ENCODE data around the gene CRLF3.

CRLF3 gene

GRCh38 chr17:30824356-30825145, at the start of gene CRLF3:
Gene CRLF3 (minus strand): TSS chr17:30824692. CDS start chr17:30824651, 41 bp downstream.
- no peaks in the 10 kb centered on the region for H3K36me3 ChIP-seq (ENCODE audit: insufficient read depth, low read length)
- TF ChIP-seq EZH2 (IDR thresholded peaks at IDR 0.05; ENCODE audit: borderline replicate concordance, low read depth, low read length, severe bottlenecking) (no peak), CTCF (IDR thresholded peaks at IDR 0.05; ENCODE audit: borderline replicate concordance, extremely low read depth, low read length, poor library complexity, severe bottlenecking) (peak; percentile 64)
- H3K9ac ChIP-seq (ENCODE audit: low read depth, low read length): peak within 1 kb of the TSS; percentile 90
- peak within 1 kb of the TSS; percentile 97 for H2AFZ ChIP-seq (ENCODE audit: low read depth, low read length)
- H3K4me3 ChIP-seq (ENCODE audit: low read depth in 1 of 2, low read length in 2 of 2): peak within 1 kb of the TSS; percentile 87 to 92
- H3K9me3 ChIP-seq (ENCODE audit: insufficient read depth, low read length, severe bottlenecking): no peaks in the 10 kb centered on the region
- peak within 1 kb of the TSS; percentile 87 for H3K27ac ChIP-seq (ENCODE audit: low read length)
- peaks cover 54% of the 10 kb centered on the region for H3K4me1 ChIP-seq (ENCODE audit: insufficient read depth, low read length)
- H3K79me2 ChIP-seq (ENCODE audit: insufficient read depth, low read length): peaks cover 50% of the 10 kb centered on the region
- DNase-seq (peak; percentile 92), ATAC-seq (ENCODE audit: insufficient read depth, low read depth) (peak; percentile 94)
- peak within 1 kb of the TSS; percentile 79 for H3K4me2 ChIP-seq (ENCODE audit: insufficient read depth, low read length)
- H3K27me3 ChIP-seq (ENCODE audit: insufficient read depth, low read length, poor library complexity): no peaks in the 10 kb centered on the region
- H4K20me1 ChIP-seq (ENCODE audit: insufficient read depth, low read length): peaks cover 5% of the 10 kb centered on the region; the same call in 1 of the 2 replicates

- no peak for ATAC-seq (ENCODE audit: insufficient read depth, low read depth)
- Histone ChIP-seq H3K4me2 (ENCODE audit: insufficient read depth, low read length) (no peak overlapping the region), H3K27me3 (ENCODE audit: insufficient read depth, low read length, poor library complexity) (no peaks in the 10 kb centered on the region), H3K4me3 (ENCODE audit: low read depth in 1 of 2, low read length in 2 of 2) (no peak overlapping the region), H2AFZ (ENCODE audit: low read depth, low read length) (no peak overlapping the region), H3K79me2 (ENCODE audit: insufficient read depth, low read length) (0 out of 2 replicates have a peak, but pooled peaks cover 3% of the 10 kb centered on the region), H3K27ac (ENCODE audit: low read length) (no peak overlapping the region), H3K4me1 (ENCODE audit: insufficient read depth, low read length) (no peaks in the 10 kb centered on the region), H3K9me3 (ENCODE audit: insufficient read depth, low read length, severe bottlenecking) (no peaks in the 10 kb centered on the region), H3K36me3 (ENCODE audit: insufficient read depth, low read length) (peaks cover 84% of the 10 kb centered on the region), H4K20me1 (ENCODE audit: insufficient read depth, low read length) (no peaks in the 10 kb centered on the region), H3K9ac (ENCODE audit: low read depth, low read length) (no peak overlapping the region)
- no peak for DNase-seq
- TF ChIP-seq CTCF (IDR thresholded peaks at IDR 0.05; ENCODE audit: borderline replicate concordance, extremely low read depth, low read length, poor library complexity, severe bottlenecking) (no peak), EZH2 (IDR thresholded peaks at IDR 0.05; ENCODE audit: borderline replicate concordance, low read depth, low read length, severe bottlenecking) (no peak)
Observed at GRCh38 chr17:30869005-30869404, 44.5 kb upstream of the CRLF3 start.

- DNase-seq: no peak
- peaks cover 78% of the 10 kb centered on the region for H3K36me3 ChIP-seq (ENCODE audit: insufficient read depth, low read length)
- H3K4me3 ChIP-seq (ENCODE audit: low read depth in 1 of 2, low read length in 2 of 2): no peak overlapping the region
- ATAC-seq (ENCODE audit: insufficient read depth, low read depth): no peak
- no peak overlapping the region for H3K4me2 ChIP-seq (ENCODE audit: insufficient read depth, low read length)
- no peak overlapping the region for H3K9ac ChIP-seq (ENCODE audit: low read depth, low read length)
- H3K79me2 ChIP-seq (ENCODE audit: insufficient read depth, low read length): no peaks in the 10 kb centered on the region
- no peak overlapping the region for H2AFZ ChIP-seq (ENCODE audit: low read depth, low read length)
- no peak for TF ChIP-seq CTCF (IDR thresholded peaks at IDR 0.05; ENCODE audit: borderline replicate concordance, extremely low read depth, low read length, poor library complexity, severe bottlenecking)
- no peak for TF ChIP-seq EZH2 (IDR thresholded peaks at IDR 0.05; ENCODE audit: borderline replicate concordance, low read depth, low read length, severe bottlenecking)
- H3K9me3 ChIP-seq (ENCODE audit: insufficient read depth, low read length, severe bottlenecking): no peaks in the 10 kb centered on the region
- no peak overlapping the region for H3K27ac ChIP-seq (ENCODE audit: low read length)
- H4K20me1 ChIP-seq (ENCODE audit: insufficient read depth, low read length): no peaks in the 10 kb centered on the region
- no peaks in the 10 kb centered on the region for H3K27me3 ChIP-seq (ENCODE audit: insufficient read depth, low read length, poor library complexity)
- H3K4me1 ChIP-seq (ENCODE audit: insufficient read depth, low read length): no peaks in the 10 kb centered on the region
Observed at GRCh38 chr17:30864636-30865035, 40.1 kb upstream of the CRLF3 start.

Data from DND-41 (cell line).